Activated naive CD8-positive, alpha-beta T cell treated with anti-CD3 and anti-CD28 coated beads, Interleukin-2, amount 50 U/mL, for 16 hours (primary cell): ENCODE measurements around the gene CDKN2AIP.

Experiments
- DNase-seq: peaks from one replicate; pipeline ENCODE4 v3.0.0-alpha.2; 2020; ENCODE audit warnings: low read depth, low spot score

The CDKN2AIP gene

GRCh38 chr4:183495184-183495583, 50.7 kb downstream of the CDKN2AIP start:
- no peak for DNase-seq
